ENCODE data around the gene CENPS. TPM values are rescaled to one million over a fixed set of nuclear protein-coding genes. Genes with fewer than 3 reads are reported as not detected.

CENPS gene
- total RNA-seq, 1 experiment from 2014 or later, result 20.1 TPM

DNA sequence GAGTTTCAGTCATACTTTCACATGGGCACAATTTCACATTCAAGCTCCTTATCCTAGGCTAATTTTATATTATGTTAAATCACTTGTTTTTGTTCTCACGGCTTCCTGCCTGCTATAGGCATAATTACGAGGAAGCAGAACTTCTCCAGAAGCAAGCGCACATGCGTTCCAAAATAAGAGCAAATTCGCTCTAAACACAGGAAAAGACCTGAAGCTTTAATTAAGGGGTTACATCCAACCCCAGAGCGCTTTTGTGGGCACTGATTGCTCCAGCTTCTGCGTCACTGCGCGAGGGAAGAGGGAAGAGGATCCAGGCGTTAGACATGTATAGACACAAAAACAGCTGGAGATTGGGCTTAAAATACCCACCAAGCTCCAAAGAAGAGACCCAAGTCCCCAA, 19.5 kb downstream of the CENPS start, which contains the start of gene CORT:
TSS of gene CORT (plus strand) at position 281 of the 400 bp plus-strand sequence. CDS start 193 bp downstream, outside the sequence.
- H3K27me3 Mint-ChIP-seq (ENCODE audit: insufficient read depth, unreplicated experiment), result no peaks in the 10 kb centered on the region
- no peaks in the 10 kb centered on the region for H3K27me3 ChIP-seq (replicated peaks; ENCODE audit: control insufficient read depth, insufficient read depth, low read length)
- H3K9me3 ChIP-seq, result no peaks in the 10 kb centered on the region
- no peak within 1 kb of the TSS for H3K4me3 Mint-ChIP-seq (ENCODE audit: unreplicated experiment)
- ChIA-PET CTCF (interaction anchor here (1.0 kb wide), 1 partner anchor 19 kb away, joined by 3 read pairs; the partner anchor contains the start of gene CENPS), POLR2A (no interaction called here)
- TF ChIP-seq, protein P1, sequence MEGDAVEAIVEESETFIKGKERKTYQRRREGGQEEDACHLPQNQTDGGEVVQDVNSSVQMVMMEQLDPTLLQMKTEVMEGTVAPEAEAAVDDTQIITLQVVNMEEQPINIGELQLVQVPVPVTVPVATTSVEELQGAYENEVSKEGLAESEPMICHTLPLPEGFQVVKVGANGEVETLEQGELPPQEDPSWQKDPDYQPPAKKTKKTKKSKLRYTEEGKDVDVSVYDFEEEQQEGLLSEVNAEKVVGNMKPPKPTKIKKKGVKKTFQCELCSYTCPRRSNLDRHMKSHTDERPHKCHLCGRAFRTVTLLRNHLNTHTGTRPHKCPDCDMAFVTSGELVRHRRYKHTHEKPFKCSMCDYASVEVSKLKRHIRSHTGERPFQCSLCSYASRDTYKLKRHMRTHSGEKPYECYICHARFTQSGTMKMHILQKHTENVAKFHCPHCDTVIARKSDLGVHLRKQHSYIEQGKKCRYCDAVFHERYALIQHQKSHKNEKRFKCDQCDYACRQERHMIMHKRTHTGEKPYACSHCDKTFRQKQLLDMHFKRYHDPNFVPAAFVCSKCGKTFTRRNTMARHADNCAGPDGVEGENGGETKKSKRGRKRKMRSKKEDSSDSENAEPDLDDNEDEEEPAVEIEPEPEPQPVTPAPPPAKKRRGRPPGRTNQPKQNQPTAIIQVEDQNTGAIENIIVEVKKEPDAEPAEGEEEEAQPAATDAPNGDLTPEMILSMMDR (IDR thresholded peaks at IDR 0.05; ENCODE audit: insufficient read depth in 1 of 2, low read depth in 1 of 2, low read length in 1 of 2, severe bottlenecking in 1 of 2, unreplicated experiment in 1 of 2), result no peak
- no peaks in the 10 kb centered on the region for H3K4me1 ChIP-seq
- no peaks in the 10 kb centered on the region for H3K9me3 Mint-ChIP-seq (ENCODE audit: unreplicated experiment)
- H3K36me3 Mint-ChIP-seq (ENCODE audit: insufficient read depth, unreplicated experiment), result no peaks in the 10 kb centered on the region
- no peak within 1 kb of the TSS for H3K4me3 ChIP-seq (ENCODE audit: low read depth, low read length)
- intact Hi-C loops (cut with micrococcal nuclease; ENCODE audit: unreplicated experiment), result no loop called here
- DNase-seq, result no peak
- no peaks in the 10 kb centered on the region for H3K4me1 Mint-ChIP-seq (ENCODE audit: low read depth, unreplicated experiment)
- H3K36me3 ChIP-seq (ENCODE audit: control insufficient read depth, insufficient read depth, low read length), result no peaks in the 10 kb centered on the region
- BruUV-seq (replicated peaks), result no TSS peak
- H3K27ac Mint-ChIP-seq (ENCODE audit: unreplicated experiment), result no peak within 1 kb of the TSS

DNA sequence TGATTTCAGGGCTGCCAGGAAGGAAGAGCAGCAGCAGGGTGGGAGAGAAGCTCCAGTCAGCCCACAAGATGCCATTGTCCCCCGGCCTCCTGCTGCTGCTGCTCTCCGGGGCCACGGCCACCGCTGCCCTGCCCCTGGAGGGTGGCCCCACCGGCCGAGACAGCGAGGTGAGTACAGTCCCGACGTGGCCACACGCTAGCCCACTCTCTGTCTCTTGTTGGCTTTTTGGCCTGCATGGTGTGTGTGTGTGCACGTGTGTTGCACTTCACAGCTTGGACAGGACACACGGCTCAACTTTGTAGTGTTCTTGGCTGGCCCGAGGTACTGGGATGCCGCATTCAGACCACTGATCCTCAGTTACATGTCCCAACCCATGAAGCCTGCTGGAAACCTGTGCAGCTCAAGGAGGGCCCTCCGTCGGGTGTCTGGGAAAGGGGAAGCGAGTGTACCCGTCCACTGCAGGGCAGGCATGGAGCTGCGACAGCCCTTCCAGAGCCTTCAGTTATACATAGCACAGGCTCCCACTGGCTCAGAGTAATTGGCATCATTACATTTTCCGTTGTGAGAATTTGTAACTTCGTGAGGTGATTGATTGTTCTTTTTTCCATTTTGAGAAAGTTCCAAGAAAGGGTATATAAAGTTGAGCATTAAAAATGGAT, 20.1 kb downstream of the CENPS start:
- H3K9me3 Mint-ChIP-seq (ENCODE audit: unreplicated experiment), result no peaks in the 10 kb centered on the region
- H3K4me1 ChIP-seq, result no peaks in the 10 kb centered on the region
- BruUV-seq (replicated peaks), result no TSS peak
- CTCF ChIA-PET, result interaction anchor here (1.0 kb wide), 1 partner anchor 20 kb away, joined by 3 read pairs; the partner anchor contains the start of gene CENPS
- no peaks in the 10 kb centered on the region for H3K27me3 Mint-ChIP-seq (ENCODE audit: insufficient read depth, unreplicated experiment)
- no peaks in the 10 kb centered on the region for H3K4me1 Mint-ChIP-seq (ENCODE audit: low read depth, unreplicated experiment)
- H3K4me3 Mint-ChIP-seq (ENCODE audit: unreplicated experiment), result no peak overlapping the region
- POLR2A ChIA-PET, result no interaction called here
- H3K9me3 ChIP-seq, result no peaks in the 10 kb centered on the region
- no peaks in the 10 kb centered on the region for H3K36me3 Mint-ChIP-seq (ENCODE audit: insufficient read depth, unreplicated experiment)
- TF ChIP-seq, protein P1 (IDR thresholded peaks at IDR 0.05; ENCODE audit: insufficient read depth in 1 of 2, low read depth in 1 of 2, low read length in 1 of 2, severe bottlenecking in 1 of 2, unreplicated experiment in 1 of 2), result no peak
- H3K27me3 ChIP-seq (replicated peaks; ENCODE audit: control insufficient read depth, insufficient read depth, low read length), result no peaks in the 10 kb centered on the region
- intact Hi-C loops (cut with micrococcal nuclease; ENCODE audit: unreplicated experiment), result no loop called here
- H3K4me3 ChIP-seq (ENCODE audit: low read depth, low read length), result no peak overlapping the region
- no peak for DNase-seq
- no peak overlapping the region for H3K27ac Mint-ChIP-seq (ENCODE audit: unreplicated experiment)
- no peaks in the 10 kb centered on the region for H3K36me3 ChIP-seq (ENCODE audit: control insufficient read depth, insufficient read depth, low read length)

DNA sequence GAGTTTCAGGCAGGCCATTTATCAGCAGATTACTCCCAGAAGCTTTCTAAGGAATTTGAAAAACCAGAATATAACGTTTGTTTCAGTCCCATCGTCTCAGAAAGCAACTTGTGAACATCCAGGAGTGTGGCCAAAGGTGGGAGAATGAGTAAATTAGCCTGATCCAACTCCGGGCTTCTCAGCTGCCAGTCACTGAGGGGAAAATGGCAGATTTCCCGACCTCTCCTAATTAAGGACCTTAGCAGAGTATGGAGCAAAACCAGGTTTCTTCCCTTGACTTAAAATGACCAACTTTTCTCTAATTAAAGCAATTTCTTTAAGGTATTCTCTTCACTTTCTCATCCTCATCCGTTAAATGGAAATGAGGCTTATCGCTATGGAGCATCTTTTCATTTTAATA, 20.6 kb downstream of the CENPS start:
- Histone ChIP-seq H3K36me3 (ENCODE audit: control insufficient read depth, insufficient read depth, low read length) (no peaks in the 10 kb centered on the region), H3K4me1 (no peaks in the 10 kb centered on the region), H3K9me3 (no peaks in the 10 kb centered on the region), H3K27me3 (replicated peaks; ENCODE audit: control insufficient read depth, insufficient read depth, low read length) (no peaks in the 10 kb centered on the region), H3K4me3 (ENCODE audit: low read depth, low read length) (no peak overlapping the region)
- no TSS peak for BruUV-seq (replicated peaks)
- Mint-ChIP-seq H3K4me3 (ENCODE audit: unreplicated experiment) (no peak overlapping the region), H3K36me3 (ENCODE audit: insufficient read depth, unreplicated experiment) (peaks cover 3% of the 10 kb centered on the region), H3K27me3 (ENCODE audit: insufficient read depth, unreplicated experiment) (no peaks in the 10 kb centered on the region), H3K27ac (ENCODE audit: unreplicated experiment) (no peak overlapping the region), H3K4me1 (ENCODE audit: low read depth, unreplicated experiment) (no peaks in the 10 kb centered on the region), H3K9me3 (ENCODE audit: unreplicated experiment) (no peaks in the 10 kb centered on the region)
- CTCF ChIA-PET, result no interaction called here
- TF ChIP-seq, protein P1 (IDR thresholded peaks at IDR 0.05; ENCODE audit: insufficient read depth in 1 of 2, low read depth in 1 of 2, low read length in 1 of 2, severe bottlenecking in 1 of 2, unreplicated experiment in 1 of 2), result no peak
- no peak for DNase-seq
- POLR2A ChIA-PET, result no interaction called here
- intact Hi-C loops (cut with micrococcal nuclease; ENCODE audit: unreplicated experiment), result no loop called here
